ENCODE measurements around the gene BLVRA.

- TF ChIP-seq, protein P1, sequence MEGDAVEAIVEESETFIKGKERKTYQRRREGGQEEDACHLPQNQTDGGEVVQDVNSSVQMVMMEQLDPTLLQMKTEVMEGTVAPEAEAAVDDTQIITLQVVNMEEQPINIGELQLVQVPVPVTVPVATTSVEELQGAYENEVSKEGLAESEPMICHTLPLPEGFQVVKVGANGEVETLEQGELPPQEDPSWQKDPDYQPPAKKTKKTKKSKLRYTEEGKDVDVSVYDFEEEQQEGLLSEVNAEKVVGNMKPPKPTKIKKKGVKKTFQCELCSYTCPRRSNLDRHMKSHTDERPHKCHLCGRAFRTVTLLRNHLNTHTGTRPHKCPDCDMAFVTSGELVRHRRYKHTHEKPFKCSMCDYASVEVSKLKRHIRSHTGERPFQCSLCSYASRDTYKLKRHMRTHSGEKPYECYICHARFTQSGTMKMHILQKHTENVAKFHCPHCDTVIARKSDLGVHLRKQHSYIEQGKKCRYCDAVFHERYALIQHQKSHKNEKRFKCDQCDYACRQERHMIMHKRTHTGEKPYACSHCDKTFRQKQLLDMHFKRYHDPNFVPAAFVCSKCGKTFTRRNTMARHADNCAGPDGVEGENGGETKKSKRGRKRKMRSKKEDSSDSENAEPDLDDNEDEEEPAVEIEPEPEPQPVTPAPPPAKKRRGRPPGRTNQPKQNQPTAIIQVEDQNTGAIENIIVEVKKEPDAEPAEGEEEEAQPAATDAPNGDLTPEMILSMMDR (IDR thresholded peaks at IDR 0.05), result no peak
- TF ChIP-seq POLR2AphosphoS5 (IDR thresholded peaks at IDR 0.05), result no peak
Observed at GRCh38 chr7:43844662-43845061, 86.2 kb downstream of the BLVRA start.

Data from upper lobe of left lung (tissue), 4 donors.